Heart right ventricle (tissue), 16 donors: ENCODE data around the gene MID2. TPM values are rescaled to one million over a fixed set of nuclear protein-coding genes. Genes with fewer than 3 reads are reported as not detected.

Source experiments
- ATAC-seq, 8 donors: fragments of 200-7000 bp; cut with Tn5 transposase; one replicate each; pipeline ENCODE4 v1.9.1; 2020; ENCODE audit warnings: mild to moderate bottlenecking in 8 of 8, moderate library complexity in 8 of 8, moderate number of reproducible peaks in 1 of 8
- DNase-seq, 2 donors: peaks; one replicate each; pipeline ENCODE4 v3.0.0-alpha.2; 2020
- H3K27ac ChIP-seq, 10 donors: fragments of 200-600 bp; sonication (generic) in 2 of 10; one replicate each; pipeline versions ENCODE4 v1.5.0 to v1.8.0; 2020 to 2022; ENCODE audit warnings: mild to moderate bottlenecking in 3 of 10
- H3K27me3 ChIP-seq, 7 donors: fragments of 200-600 bp; one replicate each; pipeline ENCODE4 v1.8.0; 2021 to 2022; ENCODE audit warnings: mild to moderate bottlenecking in 2 of 7
- H3K36me3 ChIP-seq, 9 donors: fragments of 200-600 bp; sonication (generic) in 1 of 9; one replicate each; pipeline versions ENCODE4 v1.5.0 to v1.8.0; 2020 to 2022; ENCODE audit warnings: mild to moderate bottlenecking in 2 of 9
- H3K4me1 ChIP-seq, 9 donors: fragments of 200-600 bp; sonication (generic) in 1 of 9; one replicate each; pipeline versions ENCODE4 v1.5.0 to v1.8.0; 2020 to 2022; ENCODE audit warnings: mild to moderate bottlenecking in 4 of 9
- H3K4me3 ChIP-seq, 10 donors: fragments of 200-600 bp; sonication (generic) in 2 of 10; one replicate each; pipeline versions ENCODE4 v1.5.0 to v1.8.0; 2020 to 2022; ENCODE audit warnings: mild to moderate bottlenecking in 7 of 10, moderate library complexity in 2 of 10
- H3K9me3 ChIP-seq, 11 donors: fragments of 200-600 bp in 10 of 11; sonication (generic) in 2 of 11; one replicate each; pipeline versions ENCODE4 v1.5.0 to v1.8.0; 2013 to 2022; ENCODE audit warnings: mild to moderate bottlenecking in 2 of 11, control low read depth in 1 of 11, moderate library complexity in 1 of 11
- CTCF ChIP-seq, 9 donors: fragments of 200-600 bp; sonication (generic) in 2 of 9; IDR thresholded peaks; one replicate each; pipeline versions ENCODE4 v1.5.0 to v1.8.0; 2021 to 2022; ENCODE audit warnings: antibody characterized with exemption in 9 of 9, mild to moderate bottlenecking in 5 of 9, moderate library complexity in 1 of 9
- WGBS, 2 donors: extraction: QIAGEN DNeasy Blood & Tissue Kit; methylation state at CpG; one replicate each; pipeline ENCODE4 v1.1.7; 2013; ENCODE audit warnings: inconsistent platforms in 1 of 2; 5-methylcytosine and 5-hydroxymethylcytosine counted together
- intact Hi-C, 10 donors: fragments of 100-400 bp; cut with DNase I; formaldehyde crosslinking; loops; one replicate each; pipeline versions ENCODE4 v1.11.1 to v1.14.2; 2022
- polyA plus RNA-seq, 2 donors: library from polyadenylated mRNA; stranded (reverse); fragments of 200-250 nt; gene quantifications; one replicate each; pipeline ENCODE4 v1.2.3, GENCODE V29; 2013
- total RNA-seq, 10 donors: library from RNA; stranded (reverse); fragmentation: NEBNext Ultra II Directional in 3 of 10; extraction: Animal tissue kit (Norgen Biotek cat#: 25700) in 3 of 10; gene quantifications; one replicate each; pipeline versions ENCODE4 v1.2.1 to v1.2.4, GENCODE V29; 2021 to 2023
- donor health status: Arrhythmogenic right ventricular cardiomyopathy.
- donor health status: ischemic (EF 13 %, LVEDD 7.1; RV severe dilation, severe dysfunction).
- donor health status: healthy with polysubstance abuse.
- donor health status: DM: no; HTN: yes; CAD: no.
- donor health status: DM: no; HTN: no; CAD: no.
- donor health status: ischemic (EF 25% LVEDD 6.9; RV normal size, moderate dysfunction).
- donor health status: ischemic (EF 25% LVEDD 5.7; RV mildly dilated, moderate dysfunction).
- donor health status: healthy.
- donor health status: DM: yes; HTN: yes; CAD: no.
- donor health status: Ischemic cardiomyopathy.
- donor health status: ischemic (EF 35%, LVEDD 5.7; RV mildly dilated, moderate dysfunction).
- donor health status: nonischemic (EF 11% LVEDD 7.7; RV severe dilation, severe dysfunction).
- donor health status: DM: yes; HTN: yes; CAD: no.
- donor health status: PGD.
- donor health status: ischemic (EF 29% LVEDD 5.4; RV normal size, mild dysfunction).
- donor health status: nonischemic (EF 23%, LVEDD 6.1; RV moderate dilation, normal function).

The MID2 gene
- total and polyA plus RNA-seq, 12 donors, result 0.51 to 10.7 (median 4.8) TPM

DNA sequence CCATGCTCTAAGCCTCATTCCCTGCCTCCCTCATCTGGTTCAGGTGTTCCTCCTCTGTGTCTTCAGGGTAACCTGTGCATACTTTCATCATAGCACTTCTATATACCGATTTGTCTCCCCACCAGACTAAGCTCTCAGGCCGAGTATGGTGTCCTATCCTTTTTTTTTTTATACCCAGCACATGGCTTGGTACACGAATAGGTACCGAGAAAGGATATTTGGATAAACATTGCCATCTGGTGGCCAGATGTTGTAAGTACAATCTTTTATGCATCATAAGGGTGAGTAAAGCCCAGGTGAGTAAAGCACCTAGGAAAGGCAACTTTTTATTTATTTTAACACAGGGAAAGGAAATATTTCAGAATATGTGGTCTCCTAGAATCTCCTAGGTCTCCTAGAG lies 68.4 kb downstream of the MID2 start:
- intact Hi-C loops, result loop anchor here in 9 of 10 donors (1.0 to 10.0 kb wide), 10 partner anchors 26 to 999 kb away; partner anchors contain the start of genes NCBP2L (in 3 of the 9) and TSC22D3 (in 2 of the 9)
- WGBS, 2 donors, result 9 to 22% methylated on average over 4 of the region's 4 CpGs
- H3K4me1 ChIP-seq, result no peaks in the 10 kb centered on the region
- TF ChIP-seq CTCF (IDR thresholded peaks at IDR 0.05), result peak; percentile 26 to 68 (median 62)
- no peak overlapping the region for H3K4me3 ChIP-seq
- no peak overlapping the region for H3K27ac ChIP-seq
- ATAC-seq, result peak in 5 of 8 donors; percentile 46 to 71 (median 52)
- H3K36me3 ChIP-seq, result no peaks in the 10 kb centered on the region
- H3K27me3 ChIP-seq, result peaks cover 0 to 22% (median 0%) of the 10 kb centered on the region in 7 donors
- DNase-seq, result peak in 1 of 2 donors; percentile 5
- peaks cover 0 to 11% (median 0%) of the 10 kb centered on the region in 11 donors for H3K9me3 ChIP-seq

DNA sequence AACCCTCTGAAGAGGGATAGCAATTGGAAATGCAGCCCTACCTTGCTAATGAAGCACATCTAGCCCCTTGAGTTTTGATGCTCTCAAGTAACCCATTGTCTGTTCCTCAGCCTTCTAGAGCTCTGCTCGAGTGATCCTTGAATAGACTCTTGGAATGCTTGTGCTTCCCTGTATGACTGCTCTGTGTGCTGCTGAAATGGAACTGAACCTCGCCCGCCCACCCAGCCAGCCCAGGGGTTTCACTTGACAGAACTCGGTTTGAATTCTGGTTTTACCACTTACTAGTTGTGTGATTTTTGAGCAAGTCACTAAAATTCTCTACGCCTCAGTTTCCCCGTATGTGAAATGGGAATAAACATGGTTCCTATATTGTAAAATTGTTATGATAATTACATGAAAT lies 77.1 kb downstream of the MID2 start:
- H3K4me1 ChIP-seq, result no peaks in the 10 kb centered on the region
- H3K27ac ChIP-seq, result no peak overlapping the region
- ATAC-seq (no peak), DNase-seq (no peak)
- H3K36me3 ChIP-seq, result peaks cover 0 to 36% (median 0%) of the 10 kb centered on the region in 9 donors
- 94 to 96% methylated on average over 6 of the region's 6 CpGs for WGBS, 2 donors
- TF ChIP-seq CTCF (IDR thresholded peaks at IDR 0.05), result no peak
- H3K9me3 ChIP-seq, result peaks cover 0 to 4% (median 0%) of the 10 kb centered on the region in 11 donors
- H3K27me3 ChIP-seq, result peaks cover 0 to 53% (median 0%) of the 10 kb centered on the region in 7 donors
- intact Hi-C loops, result no loop called here
- H3K4me3 ChIP-seq, result no peak overlapping the region

- Histone ChIP-seq H3K4me3 (no peak overlapping the region), H3K36me3 (peaks cover 0 to 45% (median 0%) of the 10 kb centered on the region in 9 donors), H3K27me3 (peaks cover 0 to 54% (median 0%) of the 10 kb centered on the region in 7 donors), H3K27ac (no peak overlapping the region), H3K9me3 (no peaks in the 10 kb centered on the region), H3K4me1 (no peaks in the 10 kb centered on the region)
- no peak for TF ChIP-seq CTCF (IDR thresholded peaks at IDR 0.05)
- 78 to 85% methylated on average over 3 of the region's 3 CpGs for WGBS, 2 donors
- DNase-seq (no peak), ATAC-seq (no peak)
- intact Hi-C loops, result no loop called here
Observed at GRCh38 chrX:107905366-107905765, 79.7 kb downstream of the MID2 start.

DNA sequence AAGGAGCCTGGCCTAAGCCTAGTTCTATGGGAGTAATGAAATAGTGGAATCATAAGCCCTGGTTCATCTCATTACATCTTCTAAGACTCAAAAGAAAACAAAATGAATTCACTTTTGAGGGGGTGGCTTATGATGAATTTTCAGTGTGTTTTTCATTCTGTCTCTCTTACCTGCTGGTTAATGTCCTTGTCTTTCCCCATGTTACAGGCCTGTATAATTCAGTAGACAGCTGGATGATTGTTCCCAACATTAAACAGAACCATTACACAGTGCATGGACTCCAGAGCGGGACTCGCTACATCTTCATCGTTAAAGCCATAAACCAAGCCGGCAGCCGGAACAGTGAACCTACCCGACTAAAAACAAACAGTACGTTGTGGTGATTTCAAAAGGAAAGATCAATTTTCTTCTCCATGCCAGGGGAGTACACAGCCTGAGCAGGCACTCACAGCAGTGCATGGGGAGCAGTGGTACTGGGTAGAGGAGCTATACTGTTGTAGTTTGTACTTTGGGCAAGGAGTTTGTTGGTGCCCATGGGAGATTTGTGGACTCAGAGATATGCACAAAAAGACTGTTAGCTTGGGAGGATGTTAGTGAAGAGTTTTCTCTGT lies 98.6 kb downstream of the MID2 start:
- peaks cover 0 to 56% (median 0%) of the 10 kb centered on the region in 7 donors for H3K27me3 ChIP-seq
- peaks cover 0 to 61% (median 0%) of the 10 kb centered on the region in 9 donors for H3K36me3 ChIP-seq
- H3K4me3 ChIP-seq, result no peak overlapping the region
- DNase-seq (no peak), ATAC-seq (no peak)
- no peaks in the 10 kb centered on the region for H3K4me1 ChIP-seq
- no peaks in the 10 kb centered on the region for H3K9me3 ChIP-seq
- no peak overlapping the region for H3K27ac ChIP-seq
- TF ChIP-seq CTCF (IDR thresholded peaks at IDR 0.05), result no peak
- intact Hi-C loops, result loop anchor here in 1 of 10 donors (5.0 kb wide), 1 partner anchor 1883 kb away; no protein-coding TSS in a partner anchor
- WGBS, 2 donors, result 97 to 99% methylated on average over 7 of the region's 7 CpGs
